HepG2 (cell line): ENCODE data around the gene TPM1.

Source experiments
- FOXJ3 ChIP-seq: sonication (generic); formaldehyde crosslinking; IDR thresholded peaks from 2 replicates; pipeline ENCODE4 v1.4.0; 2020; ENCODE audit warnings: missing genetic modification reagents, mild to moderate bottlenecking, borderline replicate concordance
- NR2F1 ChIP-seq, 2 experiments: fragments of 450-650 bp in 1 of 2; formaldehyde crosslinking in 1 of 2; IDR thresholded peaks; 2 replicates each; pipeline versions ENCODE4 v1.5.0 to v1.6.1; 2016 to 2020; ENCODE audit warnings: mild to moderate bottlenecking in 1 of 2, missing compliant biosample characterization in 1 of 2, missing genetic modification reagents in 1 of 2, moderate library complexity in 1 of 2
- SMARCC2 ChIP-seq: fragments of 450-650 bp; IDR thresholded peaks from 2 replicates; pipeline ENCODE4 v1.6.1; 2017; ENCODE audit warnings: antibody characterized with exemption, mild to moderate bottlenecking
- ZNF12 ChIP-seq: sonication (generic); formaldehyde crosslinking; IDR thresholded peaks from 2 replicates; pipeline ENCODE4 v1.5.0; 2020; ENCODE audit warnings: missing genetic modification reagents

- no peak for TF ChIP-seq SMARCC2
- TF ChIP-seq NR2F1 (CRISPR knock-in tag; IDR thresholded peaks at IDR 0.05), result no peak
- TF ChIP-seq ZNF12 (CRISPR knock-in tag), result no peak
- TF ChIP-seq FOXJ3, result no peak
Measured at GRCh38 chr15:63085289-63085688, 42.7 kb downstream of the TPM1 start.
